NCI-H187 treated with DMSO at 0.1 percent for 48 hours (cell line): Measurements from ENCODE around the gene ACSF3.

ENCODE experiments used
- DNase-seq: peaks from one replicate; lab custom pipeline; 2025; lab: John Stamatoyannopoulos, UW

The ACSF3 gene

GRCh38 chr16:89112377-89113151 is 18.9 kb downstream of the ACSF3 start:
- DNase-seq, result no peak

DNA sequence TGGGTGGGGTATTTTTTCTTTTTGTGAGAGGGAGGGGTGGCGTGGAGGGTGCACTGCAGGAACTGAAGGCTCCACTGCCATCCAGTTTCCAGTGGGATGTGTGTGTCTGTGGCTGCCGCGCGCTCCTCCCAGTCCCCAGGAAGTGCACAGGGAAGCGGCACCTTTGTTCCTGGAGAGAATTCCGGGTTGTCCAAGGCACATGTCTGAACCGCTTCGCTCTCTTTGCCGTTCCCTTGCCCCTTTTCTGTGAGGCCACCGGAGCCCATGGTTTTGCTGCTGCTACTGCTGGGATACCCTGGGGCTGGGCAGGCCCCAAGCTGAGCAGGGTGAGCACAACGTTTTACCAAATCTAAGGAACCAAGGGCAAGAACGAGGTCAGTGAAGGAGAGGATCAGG is 19.5 kb downstream of the ACSF3 start:
- DNase-seq, result no peak

DNA sequence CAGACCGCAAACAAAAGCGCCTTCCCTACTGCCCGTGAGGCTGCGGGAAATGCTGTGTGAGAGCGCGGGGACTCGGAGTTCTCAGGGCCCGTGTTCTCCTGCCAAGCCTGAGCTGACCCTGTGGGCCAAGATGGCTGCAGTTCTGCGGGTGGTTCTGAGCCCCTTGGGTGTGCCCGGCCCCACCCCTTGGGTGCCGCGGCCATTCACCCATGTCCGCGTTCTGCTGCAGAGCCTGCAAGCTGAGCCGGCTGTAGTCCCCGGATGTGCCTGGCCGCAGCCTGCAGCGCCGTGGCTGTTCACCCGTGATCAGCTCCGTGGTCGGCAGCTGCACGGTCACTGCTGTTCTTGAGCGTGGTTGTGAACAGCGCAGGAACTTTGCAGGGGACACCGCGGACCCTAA is 20.0 kb downstream of the ACSF3 start:
- no peak for DNase-seq

- DNase-seq, result no peak
These were observed 20.7 kb downstream of the ACSF3 start for GRCh38 chr16:89114159-89114981.

DNA sequence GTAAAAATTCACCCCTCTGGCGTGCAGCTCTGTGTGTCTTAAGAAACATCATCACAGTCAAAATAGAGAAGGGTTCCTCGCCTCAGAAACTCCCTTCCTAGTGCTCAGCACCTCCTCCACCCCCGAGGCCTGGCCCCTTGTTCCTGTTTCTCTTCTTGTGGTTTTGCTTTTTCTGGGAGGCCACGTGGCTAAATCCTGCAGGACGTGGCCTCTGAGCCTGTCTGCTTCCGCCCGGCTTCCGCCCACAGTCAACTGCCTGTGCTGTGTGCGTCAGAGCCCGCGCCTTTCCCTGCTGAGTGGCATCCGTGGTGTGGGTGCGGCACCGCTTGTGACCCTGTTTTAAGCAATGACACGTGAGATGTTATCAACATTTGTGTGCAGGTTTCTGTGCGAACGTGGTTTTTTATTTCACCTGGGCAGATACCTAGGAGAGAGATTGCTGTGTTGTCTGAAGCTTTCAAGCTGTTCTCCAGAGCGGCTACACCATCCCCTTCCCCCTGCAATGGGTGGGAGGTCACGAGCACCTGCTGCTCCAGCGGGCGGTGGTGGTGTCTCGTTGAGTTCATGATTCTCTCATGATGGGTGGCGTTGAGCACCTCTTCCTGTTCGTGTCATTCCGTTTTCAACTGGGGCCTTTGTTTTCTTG is 21.7 kb downstream of the ACSF3 start:
- DNase-seq, result no peak

DNA sequence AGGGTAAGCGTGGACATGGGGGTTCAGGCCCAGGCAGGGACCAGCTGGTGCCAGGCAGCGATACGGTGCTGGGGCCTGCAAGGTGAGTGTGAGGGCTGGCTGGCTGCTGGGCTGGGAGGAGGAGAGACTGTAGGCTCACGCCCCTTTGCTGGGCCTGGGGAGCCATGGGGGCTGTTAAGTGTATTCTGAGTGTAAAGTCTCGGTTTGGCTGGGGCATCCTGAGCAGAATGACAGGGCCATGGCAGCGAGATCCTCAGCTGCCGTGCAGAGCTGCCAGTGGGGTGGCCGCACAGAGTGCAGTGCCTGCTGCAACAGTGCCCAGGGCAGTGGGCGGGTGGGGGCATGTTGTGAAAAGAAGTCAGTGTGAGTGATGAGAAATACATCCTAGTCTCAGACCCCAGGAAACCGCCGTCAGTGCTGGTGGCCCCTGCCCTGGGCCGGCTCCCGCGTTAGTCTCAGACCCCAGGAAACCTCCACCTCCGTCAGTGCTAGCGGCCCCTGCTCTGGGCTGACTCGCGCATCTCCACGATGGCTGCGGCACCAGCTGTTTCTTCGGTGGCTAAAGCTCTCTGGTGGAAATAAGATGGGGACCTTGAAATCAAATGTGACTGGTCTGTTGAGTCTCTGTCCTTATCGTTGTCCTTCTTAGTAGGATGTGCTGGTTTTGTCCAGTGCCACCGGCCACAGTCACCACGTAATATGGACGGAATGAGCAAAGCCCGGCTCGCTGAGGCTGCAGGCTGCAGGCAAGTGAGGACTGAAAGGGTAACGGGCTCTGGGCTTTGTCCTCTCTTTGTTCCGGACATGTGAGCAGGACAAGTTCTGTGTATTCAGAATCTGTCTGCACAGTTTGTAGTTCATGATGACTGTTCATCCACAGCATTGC is 22.9 kb downstream of the ACSF3 start:
- DNase-seq, result no peak

DNA sequence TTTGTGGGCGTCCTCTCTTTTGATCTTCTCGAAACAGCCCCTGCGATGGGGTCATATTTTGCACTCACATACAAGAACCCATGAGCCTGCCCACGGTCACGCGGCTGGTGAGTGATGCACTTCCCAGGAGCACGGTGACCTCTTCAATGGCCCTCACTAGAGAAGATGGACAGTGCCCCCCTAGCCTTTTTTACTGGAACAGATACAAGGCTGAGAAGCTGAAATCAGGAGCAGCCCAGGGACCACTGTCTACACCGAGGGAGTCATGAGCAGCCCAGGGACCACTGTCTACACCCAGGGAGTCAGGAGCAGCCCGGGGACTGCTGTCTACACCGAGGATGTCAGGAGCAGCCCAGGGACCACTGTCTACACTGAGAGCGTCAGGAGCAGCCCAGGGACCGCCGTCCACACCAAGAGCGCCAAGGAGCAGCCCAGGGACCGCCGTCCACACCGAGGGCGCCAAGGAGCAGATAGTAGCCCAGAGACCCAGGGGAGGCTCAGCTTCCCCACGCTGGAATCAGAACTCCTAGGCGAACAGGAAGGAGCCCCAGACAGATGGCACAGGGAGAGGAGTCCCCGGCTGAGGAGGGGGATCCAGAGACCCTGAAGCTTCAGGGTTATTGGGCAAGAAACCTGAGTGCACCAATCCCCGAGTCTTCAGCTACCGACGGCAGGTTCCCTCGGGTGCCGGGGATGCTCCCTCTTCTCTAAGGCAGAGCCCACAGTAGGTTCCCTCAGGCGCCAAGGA is 23.7 kb downstream of the ACSF3 start:
- no peak for DNase-seq

DNA sequence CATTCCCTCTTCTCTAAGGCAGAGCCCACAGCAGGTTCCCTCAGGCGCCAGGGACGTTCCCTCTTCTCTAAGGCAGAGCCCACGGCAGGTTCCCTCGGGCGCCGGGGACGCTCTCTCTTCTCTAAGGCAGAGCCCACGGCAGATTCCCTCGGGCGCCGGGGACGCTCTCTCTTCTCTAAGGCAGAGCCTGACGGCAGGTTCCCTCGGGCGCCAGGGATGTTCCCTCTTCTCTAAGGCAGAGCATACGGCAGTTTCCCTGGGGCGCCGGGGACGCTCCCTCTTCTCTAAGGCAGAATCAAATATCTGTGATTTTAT is 24.3 kb downstream of the ACSF3 start:
- no peak for DNase-seq

DNA sequence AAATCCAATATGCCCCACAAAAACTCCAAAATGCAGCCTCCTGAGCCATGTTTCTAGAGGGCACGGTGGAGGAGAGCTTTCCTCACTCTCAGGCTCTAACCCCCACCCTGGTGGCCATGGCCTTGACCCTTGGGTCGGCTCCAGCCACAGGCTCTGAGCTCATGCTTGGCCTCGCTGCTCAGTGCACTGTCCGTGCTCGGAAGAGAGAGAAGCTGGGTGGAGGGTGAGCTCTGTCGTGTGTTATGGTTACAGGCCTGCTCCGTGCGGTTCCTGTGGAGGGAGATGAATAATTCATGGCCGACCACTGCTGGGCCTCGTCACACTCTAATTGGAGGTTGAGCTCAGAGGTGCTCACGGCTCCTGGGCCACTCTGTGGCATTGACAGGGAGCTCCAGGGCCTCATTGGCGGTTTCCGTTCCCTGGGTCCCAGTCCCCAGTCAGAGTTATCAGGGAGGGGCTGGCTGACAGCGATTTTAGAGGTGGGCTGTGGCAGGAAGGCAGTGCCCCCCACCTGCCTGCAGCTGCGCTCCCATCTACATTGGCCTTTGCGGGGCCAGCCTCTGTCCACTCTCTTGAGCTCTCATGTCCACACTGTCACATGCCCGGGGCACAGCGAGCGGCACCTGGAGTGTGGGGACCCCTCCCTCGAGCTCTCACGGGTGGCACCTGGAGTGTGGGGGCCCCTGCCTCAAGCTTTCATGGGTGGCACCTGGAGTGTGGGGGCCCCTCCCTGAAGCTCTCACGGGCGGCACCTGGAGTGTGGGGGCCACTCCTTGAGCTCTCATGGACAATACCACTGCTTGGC is 24.9 kb downstream of the ACSF3 start:
- no peak for DNase-seq

GRCh38 chr16:89119166-89119621 is 25.5 kb downstream of the ACSF3 start:
- DNase-seq, result no peak

DNA sequence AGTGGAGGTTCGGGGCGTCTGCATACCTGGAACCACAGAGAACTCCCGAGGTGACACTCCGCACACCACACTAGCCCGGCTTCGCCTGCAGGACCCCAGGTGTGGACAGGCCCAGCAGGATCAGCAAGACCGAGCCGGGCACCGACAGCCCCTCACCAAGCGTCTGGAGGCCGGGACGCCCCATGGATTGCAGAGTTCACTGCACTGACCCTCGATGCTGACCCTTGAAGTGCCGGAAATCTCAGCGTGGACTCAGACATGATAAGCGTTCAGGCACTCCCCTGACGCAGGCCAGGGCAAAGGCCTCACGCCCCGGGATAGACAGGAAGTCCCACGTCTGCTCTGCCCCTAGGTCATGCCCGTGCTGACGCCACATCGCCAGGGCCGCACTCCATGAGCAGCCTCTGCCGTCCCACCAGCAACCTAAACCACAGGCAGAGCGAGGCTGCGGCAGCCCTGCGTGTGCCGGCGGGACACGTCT is 26.0 kb downstream of the ACSF3 start:
- no peak for DNase-seq

- no peak for DNase-seq
These were observed 26.6 kb downstream of the ACSF3 start for GRCh38 chr16:89120281-89120680.

DNA sequence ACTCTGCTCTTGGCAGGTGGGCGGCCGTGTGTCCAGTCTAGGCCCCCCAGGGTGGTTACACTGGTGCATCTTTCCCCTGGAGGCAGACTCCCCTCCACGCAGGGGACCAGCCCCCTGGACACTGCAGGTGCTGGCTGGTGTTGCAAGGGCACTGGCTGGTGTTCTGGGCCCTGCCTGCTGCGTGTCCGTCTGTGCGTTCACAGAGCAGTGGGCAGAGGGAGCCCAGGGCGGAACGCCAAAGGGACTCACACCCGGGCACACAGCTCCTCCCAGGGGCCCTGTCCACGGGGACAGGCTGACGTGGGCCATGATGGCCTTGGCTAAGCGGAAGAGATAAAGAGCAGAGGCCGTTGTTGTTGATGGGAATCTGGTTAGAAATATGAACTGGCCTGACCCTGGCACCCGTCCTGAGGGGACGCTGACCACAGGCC is 27.3 kb downstream of the ACSF3 start:
- DNase-seq, result no peak

DNA sequence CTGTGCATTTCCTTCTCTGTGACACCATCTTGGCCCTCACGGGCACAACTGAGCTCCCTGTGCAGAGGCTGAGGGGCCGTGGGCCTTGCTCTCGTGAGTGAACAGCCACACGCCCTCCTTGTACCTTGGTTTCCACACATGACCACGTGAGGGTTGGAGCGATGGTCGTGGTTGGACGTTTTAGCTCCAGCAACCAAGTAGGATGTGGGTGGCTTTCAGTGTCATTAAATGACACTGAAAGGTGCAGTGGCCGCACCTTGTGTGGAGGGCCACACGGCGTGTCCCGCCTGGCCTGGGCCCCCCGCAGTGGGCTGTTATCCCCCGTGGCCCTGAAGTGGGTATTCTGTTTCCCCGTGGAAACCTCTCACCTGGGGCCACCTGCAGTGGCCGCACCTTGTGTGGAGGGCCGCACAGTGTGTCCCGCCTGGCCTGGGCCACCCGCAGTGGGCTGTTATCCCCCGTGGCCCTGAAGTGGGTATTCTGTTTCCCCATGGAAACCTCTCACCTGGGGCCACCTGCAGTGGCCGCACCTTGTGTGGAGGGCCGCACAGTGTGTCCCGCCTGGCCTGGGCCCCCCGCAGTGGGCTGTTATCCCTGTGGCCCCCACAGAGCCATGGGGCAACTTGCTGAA is 28.2 kb downstream of the ACSF3 start:
- DNase-seq, result no peak

GRCh38 chr16:89122322-89122851 is 28.7 kb downstream of the ACSF3 start:
- DNase-seq, result peak; percentile 78

DNA sequence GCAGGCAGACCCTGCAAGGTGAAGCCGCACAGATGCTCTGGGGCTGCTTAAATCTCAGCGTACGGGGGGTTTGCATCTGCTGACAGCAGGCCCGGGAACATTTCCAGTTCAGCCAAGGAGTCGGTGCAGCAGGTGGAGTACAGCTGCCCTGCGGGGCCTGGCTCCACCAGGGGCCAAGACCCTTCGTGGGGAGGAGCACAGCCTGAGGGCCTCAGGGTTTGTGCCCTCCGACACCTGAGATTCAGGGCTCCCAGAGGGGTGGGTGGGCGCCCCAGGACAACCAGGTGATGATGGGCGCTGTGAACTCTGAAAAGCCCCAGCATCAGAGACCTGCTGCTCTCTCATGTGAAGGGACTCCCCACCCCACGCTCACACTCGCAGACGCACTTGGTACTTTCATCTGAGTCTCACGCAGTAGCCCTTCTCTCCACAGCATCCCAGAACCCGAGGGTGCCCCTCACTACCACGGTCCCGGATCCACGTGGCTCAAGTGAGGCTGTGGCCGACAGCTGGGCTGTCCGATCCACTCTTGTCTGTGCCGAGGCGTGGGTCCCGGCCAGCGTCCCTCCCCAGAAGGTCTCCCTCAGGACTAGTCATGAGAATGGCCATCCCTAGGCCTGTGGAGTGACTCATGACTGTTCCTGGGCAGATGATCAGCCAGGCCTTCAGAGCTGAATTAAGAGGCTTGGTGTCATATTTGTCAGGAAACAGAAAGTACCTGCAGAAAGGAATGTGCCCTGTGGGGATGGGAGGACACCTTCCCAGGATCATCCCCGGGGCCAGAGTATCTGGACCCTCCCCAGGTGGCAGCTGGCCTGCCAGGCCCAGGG is 29.6 kb downstream of the ACSF3 start:
- DNase-seq, result no peak

- DNase-seq, result no peak
These were observed 30.1 kb downstream of the ACSF3 start for GRCh38 chr16:89123831-89124100.

- DNase-seq, result no peak
These were observed 35.7 kb downstream of the ACSF3 start for GRCh38 chr16:89129378-89129777.

- no peak for DNase-seq
These were observed 36.8 kb downstream of the ACSF3 start for GRCh38 chr16:89130448-89130847.
